CD4-positive, alpha-beta T cell treated with Interleukin-17A for 1 hour (primary cell): ENCODE data around the gene KRTAP3-3.
"Not testable (repeated sequence)": the region's sequence is repeated elsewhere in the genome, so short reads cannot be mapped to it uniquely, and the experiment has no call there.

Experiments used
- DNase-seq: peaks from one replicate; pipeline ENCODE4 v3.0.0-alpha.2; 2020

Gene KRTAP3-3

GRCh38 chr17:40993839-40994238 is at the start of gene KRTAP3-3:
Gene KRTAP3-3 (minus strand): TSS chr17:40994164. CDS start chr17:40994097, 67 bp downstream.
- no peak for DNase-seq

- DNase-seq = no peak
These were observed 49.0 kb upstream of the KRTAP3-3 start for GRCh38 chr17:41042953-41043352.

GRCh38 chr17:41040783-41041571 is 47.0 kb upstream of the KRTAP3-3 start, which contains the start of gene KRTAP1-1:
Gene KRTAP1-1 (minus strand): TSS chr17:41041450. CDS start chr17:41041397, 53 bp downstream.
- DNase-seq = not testable (repeated sequence)

- DNase-seq = no peak
These were observed 43.9 kb upstream of the KRTAP3-3 start for GRCh38 chr17:41037853-41038350.

- not testable (repeated sequence) for DNase-seq
These were observed 40.5 kb upstream of the KRTAP3-3 start, which contains the start of gene KRTAP1-3 for GRCh38 chr17:41034346-41034935. Gene KRTAP1-3 (minus strand): TSS chr17:41034874. CDS start chr17:41034821, 53 bp downstream.

GRCh38 chr17:41029633-41030245 is 35.8 kb upstream of the KRTAP3-3 start, which contains the start of gene KRTAP1-4:
Gene KRTAP1-4 (minus strand): TSS chr17:41030195. CDS start chr17:41030078, 117 bp downstream.
- no peak for DNase-seq

- no peak for DNase-seq
These were observed 32.9 kb upstream of the KRTAP3-3 start, which contains the start of gene KRTAP1-5 for GRCh38 chr17:41026715-41027471. Gene KRTAP1-5 (minus strand): TSS chr17:41027208. CDS start chr17:41027155, 53 bp downstream.

- no peak for DNase-seq
These were observed 30.7 kb upstream of the KRTAP3-3 start for GRCh38 chr17:41024697-41025096.

GRCh38 chr17:41020336-41020735 is 26.4 kb upstream of the KRTAP3-3 start:
- no peak for DNase-seq

- no peak for DNase-seq
These were observed 25.5 kb upstream of the KRTAP3-3 start for GRCh38 chr17:41019415-41019814.

GRCh38 chr17:41018541-41018940 is 24.6 kb upstream of the KRTAP3-3 start:
- no peak for DNase-seq

GRCh38 chr17:41016578-41017215 is 22.7 kb upstream of the KRTAP3-3 start:
- no peak for DNase-seq

GRCh38 chr17:41015454-41015853 is 21.5 kb upstream of the KRTAP3-3 start:
- no peak for DNase-seq

GRCh38 chr17:41013606-41014005 is 19.6 kb upstream of the KRTAP3-3 start:
- no peak for DNase-seq

- DNase-seq = no peak
These were observed 19.2 kb upstream of the KRTAP3-3 start for GRCh38 chr17:41013181-41013580.

- no peak for DNase-seq
These were observed 18.6 kb upstream of the KRTAP3-3 start for GRCh38 chr17:41012326-41013120.

GRCh38 chr17:41010441-41010840 is 16.5 kb upstream of the KRTAP3-3 start:
- no peak for DNase-seq

GRCh38 chr17:41009936-41010335 is 16.0 kb upstream of the KRTAP3-3 start:
- no peak for DNase-seq

- DNase-seq = no peak
These were observed 15.4 kb upstream of the KRTAP3-3 start for GRCh38 chr17:41009301-41009760.

GRCh38 chr17:41008811-41009210 is 14.8 kb upstream of the KRTAP3-3 start, which contains the start of gene KRTAP3-1:
Gene KRTAP3-1 (minus strand): TSS chr17:41009128. CDS start chr17:41009074, 54 bp downstream.
- DNase-seq = no peak

GRCh38 chr17:41004397-41004796 is 10.4 kb upstream of the KRTAP3-3 start:
- DNase-seq = no peak
